Cerebellar cortex (tissue), 1 donor: Measurements from ENCODE around the gene STUB1.

Source experiments
- DNase-seq: peaks from one replicate; pipeline ENCODE4 v3.0.0-alpha.2; 2015; ENCODE audit warnings: low spot score

STUB1 gene

GRCh38 chr16:679814-680624 lies at the start of gene STUB1:
Gene STUB1 (plus strand): TSS chr16:680410. CDS start chr16:680526, 116 bp downstream.
- DNase-seq = peak; percentile 72

- DNase-seq = peak; percentile 65
Measured at GRCh38 chr16:630815-631405, 49.3 kb upstream of the STUB1 start, which contains the start of gene WFIKKN1. Gene WFIKKN1 (plus strand): TSS chr16:630985. CDS start chr16:631254, 269 bp downstream.

GRCh38 chr16:631808-632358 lies 48.3 kb upstream of the STUB1 start:
- DNase-seq = no peak

- no peak for DNase-seq
Measured at GRCh38 chr16:632486-633335, 47.5 kb upstream of the STUB1 start.

GRCh38 chr16:633336-634050 lies 46.7 kb upstream of the STUB1 start:
- no peak for DNase-seq

- no peak for DNase-seq
Measured at GRCh38 chr16:634051-634670, 46.0 kb upstream of the STUB1 start.

- DNase-seq = no peak
Measured at GRCh38 chr16:634996-635395, 45.2 kb upstream of the STUB1 start.

- DNase-seq = no peak
Measured at GRCh38 chr16:635573-636205, 44.5 kb upstream of the STUB1 start.

- DNase-seq = peak; percentile 96
Measured at GRCh38 chr16:636206-637080, 43.8 kb upstream of the STUB1 start, which contains the start of gene METTL26. Gene METTL26 (minus strand): TSS chr16:636305. CDS start chr16:636290, 15 bp downstream.

- peak; percentile 81 for DNase-seq
Measured at GRCh38 chr16:637081-638018, 42.9 kb upstream of the STUB1 start.

GRCh38 chr16:638034-638543 lies 42.1 kb upstream of the STUB1 start:
- peak; percentile 73 for DNase-seq

GRCh38 chr16:638836-639235 lies 41.4 kb upstream of the STUB1 start:
- DNase-seq = no peak

GRCh38 chr16:640614-641013 lies 39.6 kb upstream of the STUB1 start:
- no peak for DNase-seq

GRCh38 chr16:641326-642188 lies 38.7 kb upstream of the STUB1 start, which contains the start of gene MCRIP2:
Gene MCRIP2 (plus strand): TSS chr16:641828. CDS start chr16:641992, 164 bp downstream.
- DNase-seq = peak; percentile 81

- DNase-seq = no peak
Measured at GRCh38 chr16:642189-643049, 37.8 kb upstream of the STUB1 start.

- DNase-seq = no peak
Measured at GRCh38 chr16:643050-643368, 37.2 kb upstream of the STUB1 start.
